A549 (cell line): Measurements from ENCODE around the gene TAC3. TPM values are rescaled to one million over a fixed set of nuclear protein-coding genes. Genes with fewer than 3 reads are reported as not detected.

Experiments used
- ATAC-seq, 2 experiments: fragments of 200-7000 bp in 1 of 2; fragments of >200 bp in 1 of 2; cut with Nextera tagmentation in 1 of 2; cut with Tn5 transposase in 1 of 2; 3 replicates each; pipeline versions ENCODE4 v1.8.0 to v1.9.1; 2018 to 2020; ENCODE audit warnings: mild to moderate bottlenecking in 1 of 2, moderate library complexity in 1 of 2
- CTCF ChIA-PET: fragments of 300-600 bp; sonication (Branson Sonifier 250); formaldehyde crosslinking; extraction: SDS; loops from one replicate; lab custom pipeline; 2021; ENCODE audit warnings: antibody characterized with exemption, inconsistent platforms; lab: Yijun Ruan, JAX
- POLR2A ChIA-PET: fragments of 350-600 bp; formaldehyde crosslinking; extraction: SDS; loops from one replicate; lab custom pipeline; 2021; ENCODE audit warnings: antibody characterized with exemption, inconsistent platforms; lab: Yijun Ruan, JAX
- DNase-seq, 2 experiments: peaks; one replicate each; pipeline versions ENCODE4 v3.0.0 to v3.0.0-alpha.2; 2011 to 2016; ENCODE audit warnings: low read depth in 1 of 2, low spot score in 1 of 2
- FAIRE-seq: peaks from 2 replicates; lab custom pipeline; 2011; peaks lifted over from hg19 to GRCh38; lab: Jason Lieb, UNC
- H3K27ac ChIP-seq, 2 experiments: fragments of >200 bp; sonication (Bioruptor Twin); formaldehyde crosslinking; 3 replicates each; pipeline ENCODE4 v1.5.1; 2016 to 2017
- H3K4me1 ChIP-seq: fragments of >200 bp; sonication (Bioruptor Twin); formaldehyde crosslinking; 3 replicates; pipeline ENCODE4 v1.6.1; 2016
- H3K4me2 ChIP-seq: fragments of >200 bp; sonication (Bioruptor Twin); formaldehyde crosslinking; 3 replicates; pipeline ENCODE4 v1.6.1; 2016
- H3K4me3 ChIP-seq: fragments of >200 bp; sonication (Bioruptor Twin); formaldehyde crosslinking; 3 replicates; pipeline ENCODE4 v1.5.1; 2016
- H3K9me3 ChIP-seq: fragments of >200 bp; sonication (Bioruptor Twin); formaldehyde crosslinking; 3 replicates; pipeline ENCODE4 v1.6.1; 2016
- BCL3 ChIP-seq: fragments of >200 bp; sonication (Bioruptor Twin); formaldehyde crosslinking; IDR thresholded peaks from 3 replicates; pipeline ENCODE4 v1.6.1; 2016
- CBX8 ChIP-seq: fragments of 200-600 bp; sonication (generic); IDR thresholded peaks from 2 replicates; pipeline ENCODE4 v1.6.1; 2016
- CEBPB ChIP-seq, 2 experiments: fragments of >200 bp in 1 of 2; sonication (Bioruptor Twin) in 1 of 2; formaldehyde crosslinking in 1 of 2; IDR thresholded peaks; 2 replicates each; pipeline ENCODE4 v1.6.1; 2012 to 2016
- CHD2 ChIP-seq: fragments of 150-350 bp; IDR thresholded peaks from 2 replicates; pipeline ENCODE4 v1.6.1; 2014; ENCODE audit warnings: low read length; ENCODE audit not compliant: partially characterized antibody
- ESRRA ChIP-seq: fragments of 150-350 bp; IDR thresholded peaks from 2 replicates; pipeline ENCODE4 v1.6.1; 2014; ENCODE audit warnings: mild to moderate bottlenecking, low read length, borderline replicate concordance
- GATA3 ChIP-seq: IDR thresholded peaks from 2 replicates; pipeline ENCODE4 v1.6.1; 2012; ENCODE audit warnings: borderline replicate concordance
- HES2 ChIP-seq: fragments of >200 bp; sonication (Bioruptor Twin); formaldehyde crosslinking; IDR thresholded peaks from 2 replicates; pipeline ENCODE4 v1.6.1; 2016
- HMGXB4 ChIP-seq: fragments of 250-450 bp; sonication (Bioruptor Pico); IDR thresholded peaks from 2 replicates; pipeline ENCODE4 v1.5.0; 2021; ENCODE audit warnings: mild to moderate bottlenecking, moderate library complexity, borderline replicate concordance
- HOXB13 ChIP-seq: fragments of 250-450 bp; sonication (Bioruptor Pico); IDR thresholded peaks from 2 replicates; pipeline ENCODE4 v1.5.0; 2020; ENCODE audit warnings: low read depth, mild to moderate bottlenecking, moderate library complexity
- HOXB5 ChIP-seq: fragments of 250-450 bp; sonication (Bioruptor Pico); IDR thresholded peaks from 2 replicates; pipeline ENCODE4 v1.5.0; 2020; ENCODE audit warnings: mild to moderate bottlenecking, moderate library complexity
- JUN ChIP-seq, 2 experiments: fragments of >200 bp; sonication (Bioruptor Twin); formaldehyde crosslinking; IDR thresholded peaks; 2 replicates in 1 of 2; 3 replicates in 1 of 2; pipeline ENCODE4 v1.6.1; 2016 to 2017
- JUNB ChIP-seq: fragments of >200 bp; sonication (Bioruptor Twin); formaldehyde crosslinking; IDR thresholded peaks from 2 replicates; pipeline ENCODE4 v1.6.1; 2016
- KDM1A ChIP-seq: fragments of 200-600 bp; sonication (generic); IDR thresholded peaks from 2 replicates; pipeline ENCODE4 v1.6.1; 2016; ENCODE audit warnings: low read depth, mild to moderate bottlenecking
- MYC ChIP-seq: IDR thresholded peaks from 2 replicates; pipeline ENCODE4 v1.6.1; 2012; ENCODE audit warnings: mild to moderate bottlenecking, inconsistent platforms, low read length, improper control_type of control experiment, borderline replicate concordance
- NFE2L2 ChIP-seq: fragments of 150-350 bp; conservative IDR thresholded peaks from 2 replicates; pipeline ENCODE4 v1.6.1; 2014; ENCODE audit warnings: low read length
- NPAS2 ChIP-seq: fragments of 250-450 bp; sonication (Bioruptor Pico); IDR thresholded peaks from 2 replicates; pipeline ENCODE4 v1.8.0; 2022; ENCODE audit warnings: mild to moderate bottlenecking, moderate library complexity, borderline replicate concordance
- POLR2A ChIP-seq: IDR thresholded peaks from 2 replicates; pipeline ENCODE4 v1.6.1; 2012; ENCODE audit warnings: mild to moderate bottlenecking, low read length
- POLR2AphosphoS2 ChIP-seq: conservative IDR thresholded peaks from 2 replicates; pipeline ENCODE4 v1.6.1; 2012; ENCODE audit warnings: low read length, improper control_type of control experiment, inconsistent platforms
- RARB ChIP-seq: fragments of 250-450 bp; sonication (Bioruptor Pico); IDR thresholded peaks from 2 replicates; pipeline ENCODE4 v1.8.0; 2021; ENCODE audit warnings: mild to moderate bottlenecking, moderate library complexity
- RCOR1 ChIP-seq: fragments of 150-350 bp; IDR thresholded peaks from 2 replicates; pipeline ENCODE4 v1.6.1; 2014; ENCODE audit warnings: antibody characterized with exemption, low read length, low read depth
- SREBF2 ChIP-seq: fragments of 450-650 bp; IDR thresholded peaks from 2 replicates; pipeline ENCODE4 v1.6.1; 2014; ENCODE audit warnings: mild to moderate bottlenecking, moderate library complexity
- TFCP2L1 ChIP-seq: fragments of 250-450 bp; sonication (Bioruptor Pico); IDR thresholded peaks from 2 replicates; pipeline ENCODE4 v1.5.0; 2021; ENCODE audit warnings: mild to moderate bottlenecking
- WGBS: methylation state at CpG from one replicate; pipeline ENCODE4 v1.1.6; 2017; ENCODE audit errors: missing lambda C conversion rate; 5-methylcytosine and 5-hydroxymethylcytosine counted together
- polyA minus RNA-seq: library from RNA; depleted of rRNA, polyadenylated mRNA; stranded (reverse); fragments of >200 nt; gene quantifications from 2 replicates; pipeline ENCODE4 v1.2.3, GENCODE V29; 2011; rRNA and poly(A)+ RNA removed
- polyA plus RNA-seq, 4 experiments: library from polyadenylated mRNA; depleted of rRNA in 3 of 4; stranded (reverse); fragments of >200 nt; fragmentation: RNase III in 1 of 4; extraction: RNeasy Plus Mini Kit Qiagen cat#74134 plus additional on column Dnase treatment in 1 of 4; gene quantifications; 2 replicates in 3 of 4; 3 replicates in 1 of 4; pipeline ENCODE4 v1.2.3, GENCODE V29; 2011 to 2017
- TF ChIP-seq, protein P1 (sequence below): fragments of >200 bp; sonication (Bioruptor Twin); formaldehyde crosslinking; IDR thresholded peaks from 3 replicates; pipeline ENCODE4 v1.5.1; 2016
- TF ChIP-seq, protein P2 (sequence below): fragments of 150-350 bp; IDR thresholded peaks from 2 replicates; pipeline ENCODE4 v1.6.1; 2014; ENCODE audit warnings: low read depth, mild to moderate bottlenecking, low read length

TAC3 gene
- 0.16 and 0.26 TPM in 2 replicates for polyA plus RNA-seq (2011; rRNA removed)
- 0.05 TPM in 1 of 2 replicates, not detected in the other for polyA plus RNA-seq (2012; cell fraction: cytosol; rRNA removed)
- 0.34 and 0.76 TPM in 2 replicates for polyA plus RNA-seq (2012; cell fraction: nucleus; rRNA removed)
- polyA plus RNA-seq (2017; fragmentation: RNase III; extraction: RNeasy Plus Mini Kit Qiagen cat#74134 plus additional on column Dnase treatment), result not detected in 3 replicates
- 0.66 TPM in 1 of 2 replicates, not detected in the other for polyA minus RNA-seq

GRCh38 chr12:57016348-57016747, at the start of gene TAC3:
Gene TAC3 (minus strand): TSS chr12:57016529. CDS start chr12:57015797, 732 bp downstream.
- peak in 1 of 2 experiments; percentile 38; a peak in 2 of 6 replicates for ATAC-seq
- TF ChIP-seq HOXB5 (CRISPR knock-in tag) (no peak), POLR2A (no peak), MYC (no peak)

DNA sequence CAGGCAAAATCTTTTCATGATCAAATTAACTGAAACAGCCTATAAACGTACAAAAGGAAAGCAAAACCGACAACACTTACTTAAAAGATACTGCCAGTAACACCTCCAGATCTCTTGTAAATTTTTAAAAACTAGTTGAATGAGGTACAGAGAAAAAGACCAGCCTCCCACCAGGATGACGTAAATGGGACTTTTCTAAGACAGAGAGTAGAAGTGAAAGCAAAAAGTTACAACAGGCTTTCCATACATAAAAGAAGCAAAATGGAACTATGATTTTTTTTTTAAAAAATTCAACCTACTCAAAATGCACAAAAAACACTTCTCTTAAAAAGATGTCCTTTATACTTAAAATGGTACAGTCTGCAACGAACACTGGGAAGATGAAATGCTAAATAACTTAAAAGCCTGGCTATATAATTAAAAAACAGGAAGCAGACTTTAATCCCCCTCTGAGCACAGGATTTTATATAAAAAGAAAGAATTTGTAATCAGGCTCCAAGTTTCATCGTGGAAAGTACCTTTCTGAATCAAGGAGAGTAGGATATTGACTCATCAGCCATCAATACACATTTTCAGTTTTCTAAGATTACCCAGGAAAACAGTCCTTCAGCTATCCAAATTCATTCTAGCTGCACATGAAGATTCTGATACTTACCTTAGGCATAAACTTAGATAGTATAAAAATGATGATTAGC, 47.8 kb upstream of the TAC3 start:
- FAIRE-seq, result no peak
- Histone ChIP-seq H3K4me1 (0 out of 3 replicates have a peak, but pooled peaks cover 6% of the 10 kb centered on the region), H3K4me3 (no peak overlapping the region), H3K4me2 (no peak overlapping the region), H3K27ac (no peak overlapping the region), H3K9me3 (no peaks in the 10 kb centered on the region)
- DNase-seq, result no peak
- no peak for TF ChIP-seq ESRRA
- no peak for TF ChIP-seq JUNB
- TF ChIP-seq SREBF2, result no peak
- TF ChIP-seq HOXB5 (CRISPR knock-in tag), result no peak
- TF ChIP-seq CHD2, result no peak
- no peak for TF ChIP-seq KDM1A
- no peak for TF ChIP-seq HES2
- no peak for TF ChIP-seq TFCP2L1 (CRISPR knock-in tag)
- TF ChIP-seq JUN (IDR thresholded peaks at IDR 0.05), result no peak
- no peak for TF ChIP-seq POLR2AphosphoS2
- TF ChIP-seq NPAS2, result no peak
- TF ChIP-seq, protein P1, sequence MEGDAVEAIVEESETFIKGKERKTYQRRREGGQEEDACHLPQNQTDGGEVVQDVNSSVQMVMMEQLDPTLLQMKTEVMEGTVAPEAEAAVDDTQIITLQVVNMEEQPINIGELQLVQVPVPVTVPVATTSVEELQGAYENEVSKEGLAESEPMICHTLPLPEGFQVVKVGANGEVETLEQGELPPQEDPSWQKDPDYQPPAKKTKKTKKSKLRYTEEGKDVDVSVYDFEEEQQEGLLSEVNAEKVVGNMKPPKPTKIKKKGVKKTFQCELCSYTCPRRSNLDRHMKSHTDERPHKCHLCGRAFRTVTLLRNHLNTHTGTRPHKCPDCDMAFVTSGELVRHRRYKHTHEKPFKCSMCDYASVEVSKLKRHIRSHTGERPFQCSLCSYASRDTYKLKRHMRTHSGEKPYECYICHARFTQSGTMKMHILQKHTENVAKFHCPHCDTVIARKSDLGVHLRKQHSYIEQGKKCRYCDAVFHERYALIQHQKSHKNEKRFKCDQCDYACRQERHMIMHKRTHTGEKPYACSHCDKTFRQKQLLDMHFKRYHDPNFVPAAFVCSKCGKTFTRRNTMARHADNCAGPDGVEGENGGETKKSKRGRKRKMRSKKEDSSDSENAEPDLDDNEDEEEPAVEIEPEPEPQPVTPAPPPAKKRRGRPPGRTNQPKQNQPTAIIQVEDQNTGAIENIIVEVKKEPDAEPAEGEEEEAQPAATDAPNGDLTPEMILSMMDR, result no peak
- no peak for TF ChIP-seq CEBPB (IDR thresholded peaks at IDR 0.05)
- 66% methylated on average over 5 of the region's 5 CpGs for WGBS
- ChIA-PET POLR2A (no interaction called here), CTCF (interaction anchor here (1.0 to 8.5 kb wide), 6 partner anchors 15 to 119 kb away, joined by 3 to 161 read pairs (median 13); partner anchors contain the start of genes MYO1A, STAT6 and ZBTB39)
- ATAC-seq, result no peak

More at GRCh38 chr12:57016348-57016747, at the start of gene TAC3:
- POLR2A ChIA-PET, result interaction anchor here (1.7 kb wide), 1 partner anchor 96 kb away, joined by 5 read pairs; no protein-coding TSS in a partner anchor
- Histone ChIP-seq H3K27ac (no peak within 1 kb of the TSS), H3K9me3 (no peaks in the 10 kb centered on the region), H3K4me3 (no peak within 1 kb of the TSS), H3K4me1 (no peaks in the 10 kb centered on the region), H3K4me2 (no peak within 1 kb of the TSS)
- DNase-seq (no peak), FAIRE-seq (no peak)
- 58% methylated on average over 6 of the region's 6 CpGs for WGBS
- CTCF ChIA-PET, result interaction anchor here (0.5 to 3.8 kb wide), 15 partner anchors 8 to 166 kb away, joined by 3 to 25 read pairs (median 4); partner anchors contain the start of gene MYO1A

- Histone ChIP-seq H3K27ac (no peak overlapping the region), H3K4me2 (no peak overlapping the region), H3K9me3 (no peaks in the 10 kb centered on the region), H3K4me1 (no peaks in the 10 kb centered on the region), H3K4me3 (no peak overlapping the region)
- FAIRE-seq (no peak), DNase-seq (no peak), ATAC-seq (no peak)
- WGBS, result 97% methylated on average over 1 of the region's 1 CpG
- CTCF ChIA-PET, result interaction anchor here (0.5 to 8.5 kb wide), 7 partner anchors 10 to 332 kb away, joined by 3 to 161 read pairs (median 8); partner anchors contain the start of genes STAT6 and ZBTB39
- POLR2A ChIA-PET, result no interaction called here
- TF ChIP-seq POLR2AphosphoS2 (no peak), BCL3 (no peak), NFE2L2 (no peak), NPAS2 (no peak), CBX8 (no peak), HOXB13 (CRISPR knock-in tag) (no peak), ESRRA (no peak), RARB (CRISPR knock-in tag) (no peak), HMGXB4 (no peak), GATA3 (no peak), RCOR1 (no peak), HOXB5 (CRISPR knock-in tag) (no peak), JUNB (no peak), HES2 (no peak), MYC (no peak)
- TF ChIP-seq, protein P2, sequence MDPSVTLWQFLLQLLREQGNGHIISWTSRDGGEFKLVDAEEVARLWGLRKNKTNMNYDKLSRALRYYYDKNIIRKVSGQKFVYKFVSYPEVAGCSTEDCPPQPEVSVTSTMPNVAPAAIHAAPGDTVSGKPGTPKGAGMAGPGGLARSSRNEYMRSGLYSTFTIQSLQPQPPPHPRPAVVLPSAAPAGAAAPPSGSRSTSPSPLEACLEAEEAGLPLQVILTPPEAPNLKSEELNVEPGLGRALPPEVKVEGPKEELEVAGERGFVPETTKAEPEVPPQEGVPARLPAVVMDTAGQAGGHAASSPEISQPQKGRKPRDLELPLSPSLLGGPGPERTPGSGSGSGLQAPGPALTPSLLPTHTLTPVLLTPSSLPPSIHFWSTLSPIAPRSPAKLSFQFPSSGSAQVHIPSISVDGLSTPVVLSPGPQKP, result no peak
These were observed 42.1 kb upstream of the TAC3 start for GRCh38 chr12:57058454-57058853.
